HEK293T (cell line): ENCODE measurements around the gene PTPRD.

Experiments used
- CTCF ChIA-PET: fragments of 350-600 bp; formaldehyde crosslinking; extraction: SDS; loops from one replicate; lab custom pipeline; 2021; ENCODE audit warnings: antibody characterized with exemption, inconsistent platforms; lab: Yijun Ruan, JAX
- POLR2A ChIA-PET: fragments of 350-600 bp; formaldehyde crosslinking; extraction: SDS; loops from one replicate; lab custom pipeline; 2020; ENCODE audit warnings: antibody characterized with exemption, inconsistent platforms; lab: Yijun Ruan, JAX
- DNase-seq: peaks from one replicate; pipeline ENCODE4 v3.0.0; 2012; ENCODE audit warnings: mixed read lengths; ENCODE audit errors: extremely low spot score
- ARNT ChIP-seq: fragments of 450-650 bp; IDR thresholded peaks from 2 replicates; pipeline ENCODE4 v1.6.1; 2017; ENCODE audit warnings: mild to moderate bottlenecking
- BHLHE40 ChIP-seq: fragments of 450-650 bp; IDR thresholded peaks from 2 replicates; pipeline ENCODE4 v1.6.1; 2016; ENCODE audit warnings: mild to moderate bottlenecking, moderate library complexity, borderline replicate concordance
- CTBP1 ChIP-seq: fragments of 450-650 bp; IDR thresholded peaks from 2 replicates; pipeline ENCODE4 v1.6.1; 2016; ENCODE audit warnings: borderline replicate concordance
- ELF4 ChIP-seq: fragments of 450-650 bp; IDR thresholded peaks from 2 replicates; pipeline ENCODE4 v1.6.1; 2017; ENCODE audit warnings: antibody characterized with exemption
- FOXA1 ChIP-seq: fragments of 450-650 bp; IDR thresholded peaks from 2 replicates; pipeline ENCODE4 v1.6.1; 2016; ENCODE audit warnings: mild to moderate bottlenecking
- FOXK2 ChIP-seq: fragments of 450-650 bp; IDR thresholded peaks from 2 replicates; pipeline ENCODE4 v1.6.1; 2016; ENCODE audit warnings: mild to moderate bottlenecking
- FOXM1 ChIP-seq: fragments of 450-650 bp; IDR thresholded peaks from 2 replicates; pipeline ENCODE4 v1.6.1; 2017; ENCODE audit warnings: mild to moderate bottlenecking, borderline replicate concordance
- HDGF ChIP-seq: fragments of 450-650 bp; IDR thresholded peaks from 2 replicates; pipeline ENCODE4 v1.6.1; 2017; ENCODE audit warnings: antibody characterized with exemption, borderline replicate concordance
- L3MBTL2 ChIP-seq: fragments of 450-650 bp; conservative IDR thresholded peaks from 2 replicates; pipeline ENCODE4 v1.6.1; 2016; ENCODE audit warnings: mild to moderate bottlenecking
- LEF1 ChIP-seq: fragments of 450-650 bp; IDR thresholded peaks from 2 replicates; pipeline ENCODE4 v1.6.1; 2017; ENCODE audit warnings: mild to moderate bottlenecking, borderline replicate concordance
- NFRKB ChIP-seq: fragments of 450-650 bp; IDR thresholded peaks from 2 replicates; pipeline ENCODE4 v1.6.1; 2016; ENCODE audit warnings: mild to moderate bottlenecking, moderate library complexity
- PKNOX1 ChIP-seq: fragments of 450-650 bp; IDR thresholded peaks from 2 replicates; pipeline ENCODE4 v1.6.1; 2016
- SP1 ChIP-seq: fragments of 450-650 bp; IDR thresholded peaks from 2 replicates; pipeline ENCODE4 v1.6.1; 2017
- SUZ12 ChIP-seq: fragments of 450-650 bp; IDR thresholded peaks from 2 replicates; pipeline ENCODE4 v1.6.1; 2016; ENCODE audit warnings: mild to moderate bottlenecking
- TARDBP ChIP-seq: fragments of 450-650 bp; IDR thresholded peaks from 2 replicates; pipeline ENCODE4 v1.6.1; 2016
- ZNF384 ChIP-seq: fragments of 450-650 bp; IDR thresholded peaks from 2 replicates; pipeline ENCODE4 v1.6.1; 2016

Gene PTPRD

GRCh38 chr9:10274988-10275387, 337.8 kb downstream of the PTPRD start:
- ChIA-PET CTCF (no interaction called here), POLR2A (no interaction called here)
- DNase-seq: no peak
- TF ChIP-seq PKNOX1 (no peak), ELF4 (no peak), TARDBP (no peak), SUZ12 (no peak), ARNT (no peak), ZNF384 (no peak), LEF1 (no peak), CTBP1 (no peak), L3MBTL2 (no peak), FOXA1 (no peak), NFRKB (no peak), FOXK2 (no peak), BHLHE40 (no peak)

- no peak for DNase-seq
- POLR2A ChIA-PET: no interaction called here
- CTCF ChIA-PET: no interaction called here
- TF ChIP-seq L3MBTL2 (no peak), LEF1 (no peak), BHLHE40 (no peak), CTBP1 (no peak)
Observed at GRCh38 chr9:10274175-10274574, 338.6 kb downstream of the PTPRD start.

GRCh38 chr9:10272830-10273229, 340.0 kb downstream of the PTPRD start:
- no peak for TF ChIP-seq NFRKB
- TF ChIP-seq CTBP1: no peak
- TF ChIP-seq ARNT: no peak
- no peak for TF ChIP-seq HDGF
- no peak for TF ChIP-seq SUZ12
- TF ChIP-seq ZNF384: no peak
- no peak for TF ChIP-seq FOXK2
- TF ChIP-seq LEF1: no peak
- TF ChIP-seq FOXA1: no peak
- DNase-seq: no peak
- ChIA-PET POLR2A (no interaction called here), CTCF (no interaction called here)

GRCh38 chr9:10268531-10269485, 344.0 kb downstream of the PTPRD start:
- DNase-seq: peak; percentile 25
- POLR2A ChIA-PET: no interaction called here
- TF ChIP-seq CTBP1 (no peak), ELF4 (no peak), SP1 (no peak), BHLHE40 (no peak), HDGF (no peak), SUZ12 (no peak), NFRKB (no peak), FOXK2 (no peak), FOXA1 (no peak), ZNF384 (no peak), FOXM1 (no peak), ARNT (no peak), PKNOX1 (no peak), L3MBTL2 (no peak), LEF1 (no peak), TARDBP (no peak)
- CTCF ChIA-PET: interaction anchor here (0.6 to 1.9 kb wide), 5 partner anchors 21 to 260 kb away, joined by 3 to 6 read pairs (median 5); no protein-coding TSS in a partner anchor

GRCh38 chr9:10265153-10265631, 347.6 kb downstream of the PTPRD start:
- TF ChIP-seq BHLHE40: no peak
- no peak for TF ChIP-seq HDGF
- no peak for TF ChIP-seq L3MBTL2
- no peak for DNase-seq
- ChIA-PET CTCF (no interaction called here), POLR2A (no interaction called here)

GRCh38 chr9:10260501-10260900, 352.3 kb downstream of the PTPRD start:
- ChIA-PET POLR2A (no interaction called here), CTCF (no interaction called here)
- no peak for DNase-seq
- TF ChIP-seq ZNF384: no peak
- no peak for TF ChIP-seq HDGF
- TF ChIP-seq FOXK2: no peak
- TF ChIP-seq BHLHE40: no peak
- no peak for TF ChIP-seq ARNT
- no peak for TF ChIP-seq L3MBTL2
- no peak for TF ChIP-seq SP1
- TF ChIP-seq LEF1: no peak
- TF ChIP-seq TARDBP: no peak
- TF ChIP-seq CTBP1: no peak
- TF ChIP-seq FOXA1: no peak
- no peak for TF ChIP-seq FOXM1
- TF ChIP-seq PKNOX1: no peak
- TF ChIP-seq SUZ12: no peak
- TF ChIP-seq ELF4: no peak
- no peak for TF ChIP-seq NFRKB
